Measurements from ENCODE around the gene VGLL1. TPM values are rescaled to one million over a fixed set of nuclear protein-coding genes. Genes with fewer than 3 reads are reported as not detected.

The VGLL1 gene
- total RNA-seq, 2 donors from 2014 or later: 3.7 to 5.0 TPM

GRCh38 chrX:136584545-136584944 lies 52.5 kb downstream of the VGLL1 start:
- Histone ChIP-seq H3K9me3 (no peaks in the 10 kb centered on the region), H3K4me3 (no peak overlapping the region), H3K4me1 (replicated peaks) (no peaks in the 10 kb centered on the region), H3K36me3 (no peaks in the 10 kb centered on the region), H3K27me3 (replicated peaks; ENCODE audit: insufficient read depth) (no peaks in the 10 kb centered on the region), H3K27ac (no peak overlapping the region)
- TF ChIP-seq, protein P1, sequence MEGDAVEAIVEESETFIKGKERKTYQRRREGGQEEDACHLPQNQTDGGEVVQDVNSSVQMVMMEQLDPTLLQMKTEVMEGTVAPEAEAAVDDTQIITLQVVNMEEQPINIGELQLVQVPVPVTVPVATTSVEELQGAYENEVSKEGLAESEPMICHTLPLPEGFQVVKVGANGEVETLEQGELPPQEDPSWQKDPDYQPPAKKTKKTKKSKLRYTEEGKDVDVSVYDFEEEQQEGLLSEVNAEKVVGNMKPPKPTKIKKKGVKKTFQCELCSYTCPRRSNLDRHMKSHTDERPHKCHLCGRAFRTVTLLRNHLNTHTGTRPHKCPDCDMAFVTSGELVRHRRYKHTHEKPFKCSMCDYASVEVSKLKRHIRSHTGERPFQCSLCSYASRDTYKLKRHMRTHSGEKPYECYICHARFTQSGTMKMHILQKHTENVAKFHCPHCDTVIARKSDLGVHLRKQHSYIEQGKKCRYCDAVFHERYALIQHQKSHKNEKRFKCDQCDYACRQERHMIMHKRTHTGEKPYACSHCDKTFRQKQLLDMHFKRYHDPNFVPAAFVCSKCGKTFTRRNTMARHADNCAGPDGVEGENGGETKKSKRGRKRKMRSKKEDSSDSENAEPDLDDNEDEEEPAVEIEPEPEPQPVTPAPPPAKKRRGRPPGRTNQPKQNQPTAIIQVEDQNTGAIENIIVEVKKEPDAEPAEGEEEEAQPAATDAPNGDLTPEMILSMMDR (IDR thresholded peaks at IDR 0.05): no peak
- TF ChIP-seq POLR2AphosphoS5 (IDR thresholded peaks at IDR 0.05) (no peak), POLR2A (IDR thresholded peaks at IDR 0.05) (no peak)
- 74% methylated on average over 4 of the region's 4 CpGs for WGBS
- intact Hi-C loops (cut with DNase I): no loop called here
- no peak for DNase-seq (ENCODE audit: low spot score)

GRCh38 chrX:136585262-136585661 lies 53.2 kb downstream of the VGLL1 start:
- Histone ChIP-seq H3K9me3 (no peaks in the 10 kb centered on the region), H3K4me1 (replicated peaks) (no peaks in the 10 kb centered on the region), H3K27ac (no peak overlapping the region), H3K27me3 (replicated peaks; ENCODE audit: insufficient read depth) (no peaks in the 10 kb centered on the region), H3K36me3 (no peaks in the 10 kb centered on the region), H3K4me3 (no peak overlapping the region)
- DNase-seq (ENCODE audit: low spot score): no peak
- TF ChIP-seq POLR2AphosphoS5 (IDR thresholded peaks at IDR 0.05): no peak
- TF ChIP-seq POLR2A (IDR thresholded peaks at IDR 0.05): no peak
- TF ChIP-seq, protein P1 (IDR thresholded peaks at IDR 0.05): no peak
- intact Hi-C loops (cut with DNase I): no loop called here
- whole genome bisulfite sequencing: 83% methylated on average over 5 of the region's 5 CpGs

- no peaks in the 10 kb centered on the region for H3K27me3 ChIP-seq (replicated peaks; ENCODE audit: insufficient read depth)
Observed at GRCh38 chrX:136585960-136586359, 53.9 kb downstream of the VGLL1 start.

DNA sequence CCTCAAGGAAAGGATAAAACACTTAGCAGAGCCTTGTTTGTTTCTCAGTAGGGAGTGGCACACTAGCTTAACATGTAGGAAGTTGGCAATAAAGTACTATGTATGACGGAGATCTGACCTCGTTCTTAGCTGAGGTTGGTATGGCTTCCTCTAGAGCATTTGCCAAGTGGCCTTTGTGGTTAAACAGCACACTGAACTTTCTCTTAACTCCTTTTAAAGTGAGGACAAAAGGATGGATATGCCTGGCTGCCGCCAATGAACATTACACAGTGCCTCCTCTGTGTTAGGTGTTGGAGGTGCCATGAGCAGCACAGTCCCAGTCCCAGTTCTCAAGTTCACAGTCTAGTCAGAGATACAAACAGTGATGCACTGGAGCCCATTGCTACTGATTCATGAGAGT lies 54.4 kb downstream of the VGLL1 start:
- no peak for DNase-seq (ENCODE audit: low spot score)
- 42% methylated on average over 3 of the region's 3 CpGs for WGBS
- no peak overlapping the region for H3K27ac ChIP-seq
- no peaks in the 10 kb centered on the region for H3K9me3 ChIP-seq
- no peaks in the 10 kb centered on the region for H3K4me1 ChIP-seq (replicated peaks)
- no peak overlapping the region for H3K4me3 ChIP-seq
- H3K36me3 ChIP-seq: no peaks in the 10 kb centered on the region
- TF ChIP-seq, protein P1 (IDR thresholded peaks at IDR 0.05): no peak
- TF ChIP-seq POLR2AphosphoS5 (IDR thresholded peaks at IDR 0.05) (no peak), POLR2A (IDR thresholded peaks at IDR 0.05) (no peak)
- intact Hi-C loops (cut with DNase I): no loop called here
- H3K27me3 ChIP-seq (replicated peaks; ENCODE audit: insufficient read depth): no peaks in the 10 kb centered on the region

More at GRCh38 chrX:136585960-136586359, 53.9 kb downstream of the VGLL1 start:
- H3K27ac ChIP-seq: no peak overlapping the region
- H3K9me3 ChIP-seq: no peaks in the 10 kb centered on the region
- DNase-seq (ENCODE audit: low spot score): no peak
- no peaks in the 10 kb centered on the region for H3K4me1 ChIP-seq (replicated peaks)
- 89% methylated on average over 3 of the region's 3 CpGs for WGBS
- TF ChIP-seq POLR2AphosphoS5 (IDR thresholded peaks at IDR 0.05): no peak
- TF ChIP-seq, protein P1 (IDR thresholded peaks at IDR 0.05): no peak
- no peak for TF ChIP-seq POLR2A (IDR thresholded peaks at IDR 0.05)
- H3K36me3 ChIP-seq: no peaks in the 10 kb centered on the region
- intact Hi-C loops (cut with DNase I): no loop called here
- no peak overlapping the region for H3K4me3 ChIP-seq

DNA sequence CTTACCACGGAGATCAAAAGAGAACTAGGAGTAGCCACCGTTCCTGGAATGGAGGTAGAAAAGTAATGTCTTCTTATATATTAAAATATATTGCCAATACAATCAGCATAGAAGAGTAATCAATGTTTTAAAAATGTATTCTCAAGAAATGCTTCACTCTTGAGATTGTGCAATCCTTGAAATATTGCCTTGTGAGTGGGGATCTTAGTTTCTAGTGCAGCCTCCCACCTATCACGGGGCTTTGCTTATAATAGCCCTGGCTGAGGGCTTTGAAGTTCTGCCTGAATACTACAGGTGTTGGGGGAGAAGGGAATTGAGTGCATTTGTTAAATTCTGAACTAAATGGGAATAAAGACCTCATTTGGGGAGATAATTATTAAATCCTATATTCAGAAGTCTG lies 55.5 kb downstream of the VGLL1 start:
- 78% methylated on average over 3 of the region's 3 CpGs for WGBS
- Histone ChIP-seq H3K27me3 (replicated peaks; ENCODE audit: insufficient read depth) (no peaks in the 10 kb centered on the region), H3K4me1 (replicated peaks) (no peaks in the 10 kb centered on the region), H3K27ac (no peak overlapping the region), H3K4me3 (no peak overlapping the region), H3K9me3 (no peaks in the 10 kb centered on the region), H3K36me3 (no peaks in the 10 kb centered on the region)
- DNase-seq (ENCODE audit: low spot score): no peak
- TF ChIP-seq POLR2A (IDR thresholded peaks at IDR 0.05) (no peak), POLR2AphosphoS5 (IDR thresholded peaks at IDR 0.05) (no peak)
- TF ChIP-seq, protein P1 (IDR thresholded peaks at IDR 0.05): no peak
- intact Hi-C loops (cut with DNase I): no loop called here

Measured in prostate gland (tissue), 2 donors.